Measurements from ENCODE around the gene PAK6.
A peak's percentile ranks its signal among the peaks of the same experiment; 100 is the strongest.

Gene PAK6

DNA sequence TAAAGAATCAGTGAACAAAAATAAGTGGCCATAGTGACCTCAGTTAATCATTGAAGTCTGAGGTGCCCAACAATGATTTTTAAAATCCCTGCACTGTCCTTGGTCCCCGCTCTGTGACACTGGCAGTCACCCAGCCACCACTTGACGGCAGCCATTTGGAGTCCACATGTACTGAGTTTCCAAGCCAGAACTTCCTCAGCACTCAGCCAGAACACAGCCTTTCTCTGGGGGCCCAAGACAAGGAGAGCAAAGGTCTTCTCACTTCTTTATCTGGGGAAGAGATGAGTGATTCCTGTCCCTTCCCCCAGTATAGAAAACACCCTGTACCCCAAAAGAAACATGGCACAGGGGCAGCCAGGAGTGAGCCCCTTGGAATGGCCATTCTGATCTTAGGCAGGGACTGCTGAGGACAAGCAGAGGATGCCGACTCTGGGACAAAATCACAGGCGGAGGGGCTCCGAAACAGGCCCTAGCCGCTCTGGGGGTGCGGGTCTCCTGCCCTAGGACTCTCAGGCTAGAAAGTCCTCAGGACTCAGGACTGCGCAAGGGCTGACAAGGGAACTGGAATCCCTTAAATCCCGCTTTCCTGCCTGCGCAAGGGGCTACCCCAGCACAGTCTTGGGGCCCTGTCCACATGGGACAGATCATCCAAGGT, 12.8 kb downstream of the PAK6 start:
- no peaks in the 10 kb centered on the region for H3K27me3 ChIP-seq (ENCODE audit: insufficient read depth, low read depth, severe bottlenecking)
- H3K36me3 ChIP-seq: no peaks in the 10 kb centered on the region
- no peak for TF ChIP-seq CTCF (IDR thresholded peaks at IDR 0.05; ENCODE audit: low read depth, low read length)
- H3K4me3 ChIP-seq (ENCODE audit: low read depth, low read length): no peak overlapping the region
- no peak overlapping the region for H3K27ac ChIP-seq
- no peak for DNase-seq
- H3K9me3 ChIP-seq (ENCODE audit: severe bottlenecking): no peaks in the 10 kb centered on the region

GRCh38 chr15:40252141-40252437, 13.2 kb downstream of the PAK6 start:
- no peak overlapping the region for H3K4me3 ChIP-seq (ENCODE audit: low read depth, low read length)
- no peak for TF ChIP-seq CTCF (IDR thresholded peaks at IDR 0.05; ENCODE audit: low read depth, low read length)
- H3K27ac ChIP-seq: no peak overlapping the region
- H3K9me3 ChIP-seq (ENCODE audit: severe bottlenecking): no peaks in the 10 kb centered on the region
- H3K27me3 ChIP-seq (ENCODE audit: insufficient read depth, low read depth, severe bottlenecking): no peaks in the 10 kb centered on the region
- DNase-seq: no peak
- H3K36me3 ChIP-seq: no peaks in the 10 kb centered on the region

DNA sequence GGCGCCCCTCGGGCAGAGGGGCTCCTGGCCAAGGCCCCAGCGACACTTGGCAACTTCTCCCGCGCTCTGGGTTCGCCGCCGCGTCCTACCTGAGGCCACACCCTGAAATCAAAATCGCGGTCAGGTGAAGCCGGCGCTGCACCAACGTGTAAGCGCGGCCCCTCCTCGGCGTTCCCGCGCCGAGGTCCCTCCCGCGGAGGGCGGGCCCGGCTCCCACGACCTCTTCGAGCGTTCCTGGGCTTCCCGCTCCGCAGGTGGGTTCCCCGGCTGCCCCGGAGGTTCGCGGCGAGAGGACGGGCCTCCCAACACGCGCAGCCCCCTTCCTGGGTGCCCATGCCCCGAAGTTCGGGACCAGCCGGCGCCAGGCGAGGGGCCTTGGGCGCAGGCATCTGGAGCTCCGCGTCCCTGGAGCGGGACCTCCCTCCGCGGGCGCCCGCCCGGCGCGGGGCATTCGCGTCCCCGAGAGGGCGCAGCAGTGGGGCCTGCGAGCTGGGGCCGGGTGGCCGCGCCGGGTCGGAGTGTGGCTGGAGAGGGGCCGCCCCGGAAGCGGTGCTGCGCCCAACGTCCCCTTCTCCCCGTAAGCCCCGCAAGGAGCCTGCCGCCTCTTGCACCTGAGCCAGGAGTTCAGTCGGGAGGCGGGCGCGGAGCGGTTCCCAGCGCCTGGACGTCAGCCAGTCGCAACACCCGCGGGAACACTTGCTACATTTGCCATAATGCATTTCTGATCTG, 13.7 kb downstream of the PAK6 start:
- no peaks in the 10 kb centered on the region for H3K36me3 ChIP-seq
- no peak overlapping the region for H3K27ac ChIP-seq
- no peak overlapping the region for H3K4me3 ChIP-seq (ENCODE audit: low read depth, low read length)
- H3K27me3 ChIP-seq (ENCODE audit: insufficient read depth, low read depth, severe bottlenecking): no peaks in the 10 kb centered on the region
- DNase-seq: no peak
- TF ChIP-seq CTCF (IDR thresholded peaks at IDR 0.05; ENCODE audit: low read depth, low read length): no peak
- H3K9me3 ChIP-seq (ENCODE audit: severe bottlenecking): no peaks in the 10 kb centered on the region

- no peak for TF ChIP-seq CTCF (IDR thresholded peaks at IDR 0.05; ENCODE audit: low read depth, low read length)
- no peaks in the 10 kb centered on the region for H3K27me3 ChIP-seq (ENCODE audit: insufficient read depth, low read depth, severe bottlenecking)
Observed at GRCh38 chr15:40253167-40253790, 14.4 kb downstream of the PAK6 start.

GRCh38 chr15:40254452-40254851, 15.6 kb downstream of the PAK6 start:
- peak; percentile 9; the same call in 1 of the 2 replicates for TF ChIP-seq CTCF (IDR thresholded peaks at IDR 0.05; ENCODE audit: low read depth, low read length)
- no peaks in the 10 kb centered on the region for H3K9me3 ChIP-seq (ENCODE audit: severe bottlenecking)
- no peaks in the 10 kb centered on the region for H3K27me3 ChIP-seq (ENCODE audit: insufficient read depth, low read depth, severe bottlenecking)
- no peak overlapping the region for H3K4me3 ChIP-seq (ENCODE audit: low read depth, low read length)
- no peak for DNase-seq
- H3K27ac ChIP-seq: peak overlapping the region; percentile 86
- H3K36me3 ChIP-seq: no peaks in the 10 kb centered on the region

More at GRCh38 chr15:40253167-40253790, 14.4 kb downstream of the PAK6 start:
- DNase-seq: no peak
- Histone ChIP-seq H3K27ac (no peak overlapping the region), H3K36me3 (no peaks in the 10 kb centered on the region), H3K4me3 (ENCODE audit: low read depth, low read length) (no peak overlapping the region), H3K9me3 (ENCODE audit: severe bottlenecking) (no peaks in the 10 kb centered on the region)

All from WERI-Rb-1 (cell line).